Stimulated activated CD8-positive, alpha-beta memory T cell treated with anti-CD3 and anti-CD28 coated beads, Interleukin-4, amount 100 ng/mL, for 1 hour (primary cell): ENCODE measurements around the gene BPIFB3.
"Not testable (repeated sequence)": the region's sequence is repeated elsewhere in the genome, so short reads cannot be mapped to it uniquely, and the experiment has no call there.

Experiments used
- DNase-seq, 2 donors: peaks; one replicate each; pipeline ENCODE4 v3.0.0-alpha.2; 2020; ENCODE audit warnings: low read depth in 2 of 2, low spot score in 1 of 2

The BPIFB3 gene

DNA sequence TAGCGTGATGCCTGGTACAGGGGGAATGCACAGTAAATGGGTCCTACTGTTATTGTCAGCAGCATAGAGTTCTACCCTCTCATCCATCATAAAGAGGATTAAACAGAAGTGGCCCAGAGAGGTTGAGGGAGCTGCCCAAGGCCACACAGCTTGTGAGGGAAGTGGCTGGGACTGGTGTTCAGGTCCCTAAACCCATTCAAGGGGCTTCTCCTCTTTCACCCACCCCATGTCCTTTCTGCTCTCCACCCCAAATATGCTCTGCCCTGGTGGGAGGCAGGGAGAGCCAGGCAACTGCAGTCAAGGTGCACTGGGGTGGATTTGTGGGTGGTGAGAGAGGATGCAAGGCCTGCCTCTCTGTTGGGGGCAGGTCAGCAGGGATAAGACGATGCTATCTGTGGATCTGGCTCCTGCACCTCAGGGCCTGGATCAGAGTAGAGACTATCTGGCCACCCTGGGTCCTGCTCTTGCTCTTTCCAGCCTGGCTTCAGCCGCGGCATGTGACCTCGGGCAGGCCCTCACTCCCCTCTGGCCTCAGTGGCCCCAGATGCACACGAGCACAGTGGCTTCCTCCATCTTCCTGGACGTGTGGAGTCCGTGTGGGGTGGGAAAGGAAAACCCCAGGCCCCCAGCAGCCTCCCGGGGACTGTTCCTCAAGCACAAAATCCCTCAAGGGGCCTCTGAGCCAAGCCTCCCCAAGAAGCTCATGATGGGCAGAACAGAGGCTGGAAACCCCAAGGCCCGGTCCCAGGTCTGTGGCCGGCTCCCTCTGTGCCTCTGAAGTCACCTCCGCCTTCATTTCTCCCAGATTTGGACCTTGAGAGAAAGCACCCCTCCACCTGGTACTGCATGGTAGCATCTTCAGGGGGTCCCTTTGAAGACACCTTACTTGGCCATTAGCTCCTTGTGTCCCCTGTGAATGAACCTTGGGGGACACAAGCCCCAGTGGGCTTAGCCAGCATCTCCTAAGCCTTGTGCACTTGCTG lies 25.6 kb upstream of the BPIFB3 start:
- DNase-seq = no peak

DNA sequence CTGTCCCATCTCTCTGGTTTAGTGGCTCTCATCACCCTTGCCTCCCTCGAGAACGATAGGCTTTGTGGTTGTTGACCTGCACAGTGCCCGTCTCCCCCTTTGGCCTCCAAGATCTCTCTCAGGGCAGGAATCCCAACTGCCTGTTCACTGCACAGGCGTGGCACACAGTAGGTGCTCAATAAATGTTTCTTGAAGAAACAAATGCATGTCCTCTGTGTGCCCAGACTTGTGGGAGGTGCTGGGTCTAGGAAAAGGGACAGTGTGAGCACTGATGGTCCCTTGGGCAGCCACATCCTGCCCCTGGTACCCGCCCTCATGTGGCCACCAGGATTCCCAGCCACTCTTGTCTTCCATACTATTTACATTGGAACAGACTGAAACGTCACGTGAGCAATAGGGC lies 24.8 kb upstream of the BPIFB3 start:
- no peak for DNase-seq

DNA sequence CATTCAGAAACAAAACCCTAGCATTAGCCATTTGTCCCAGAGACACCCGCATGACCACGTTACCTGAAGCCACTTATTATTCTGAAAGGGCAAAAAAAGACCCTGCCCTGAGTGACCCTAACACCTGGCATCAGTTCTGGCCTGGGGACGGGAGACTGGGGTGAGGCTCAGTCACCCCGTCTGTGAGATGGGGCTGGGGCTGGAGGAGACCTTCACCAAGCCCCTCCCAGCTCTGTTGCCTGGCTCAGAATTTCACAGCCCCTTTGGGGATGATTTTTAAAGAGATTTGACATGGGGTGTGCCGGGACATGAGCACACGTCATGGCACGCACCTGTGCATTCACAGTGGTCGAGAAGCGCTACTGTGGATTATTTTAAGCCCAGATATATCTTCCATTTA lies 23.6 kb upstream of the BPIFB3 start:
- DNase-seq = no peak

DNA sequence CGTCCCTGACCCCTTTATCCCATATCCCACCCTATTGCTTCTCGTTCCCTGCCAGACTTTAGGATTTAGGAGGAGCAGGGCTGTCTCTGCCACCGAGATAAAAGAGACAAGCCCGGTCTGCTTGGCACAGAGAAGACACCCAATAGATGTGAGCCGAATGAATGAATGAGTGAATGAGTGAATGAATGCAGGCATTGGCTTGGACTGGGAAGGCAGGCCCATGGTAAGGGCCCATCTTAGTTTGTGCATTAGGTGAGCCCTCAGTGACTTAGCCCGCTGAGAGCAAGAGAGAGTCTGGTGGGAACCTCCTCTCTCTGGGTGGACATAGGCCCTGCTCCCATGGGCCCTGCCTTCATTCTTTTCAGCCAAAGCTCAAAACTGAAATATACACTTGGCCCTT lies 23.1 kb upstream of the BPIFB3 start:
- DNase-seq = no peak

DNA sequence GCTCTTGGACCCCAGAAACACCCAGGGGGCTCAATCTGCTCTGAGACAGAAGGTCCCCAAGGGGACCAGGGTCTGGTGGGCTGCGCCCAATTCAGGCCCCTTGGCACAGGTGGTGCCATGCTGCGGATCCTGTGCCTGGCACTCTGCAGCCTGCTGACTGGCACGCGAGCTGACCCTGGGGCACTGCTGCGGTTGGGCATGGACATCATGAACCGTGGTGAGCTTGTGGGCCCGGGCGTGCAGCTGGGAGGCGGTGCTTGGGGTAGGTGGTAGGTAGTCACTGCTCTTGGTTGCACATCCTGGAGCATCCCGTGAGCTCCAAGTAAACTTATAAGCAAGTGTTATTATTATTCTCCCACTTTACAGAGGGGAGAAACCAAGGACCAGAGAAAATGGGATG lies 22.2 kb upstream of the BPIFB3 start, which contains the start of gene BPIFB6:
Gene BPIFB6, plus strand, starts transcription at position 118 of the 400 bp plus-strand sequence. Its CDS starts 0 bp downstream, at position 118.
- no peak for DNase-seq

DNA sequence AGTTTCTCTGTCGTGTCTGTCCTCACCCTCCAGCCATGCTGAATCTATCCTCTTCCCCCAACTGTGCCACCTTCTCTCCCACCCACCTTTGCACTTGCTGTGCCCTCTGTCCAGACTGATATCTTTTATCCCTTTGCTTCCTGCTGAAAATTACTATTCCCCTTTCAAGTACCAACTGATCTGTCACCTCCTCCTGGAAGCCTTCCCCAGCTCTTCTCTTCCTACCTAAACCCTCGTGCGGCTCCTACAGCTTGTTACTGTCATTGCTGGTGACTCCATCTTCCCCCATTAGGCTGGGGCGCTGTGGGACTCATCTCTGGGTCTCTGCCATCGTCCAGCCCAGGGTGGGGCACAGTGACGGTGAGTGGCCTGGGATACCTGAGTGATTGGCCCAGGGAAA lies 21.1 kb upstream of the BPIFB3 start:
- DNase-seq = no peak

DNA sequence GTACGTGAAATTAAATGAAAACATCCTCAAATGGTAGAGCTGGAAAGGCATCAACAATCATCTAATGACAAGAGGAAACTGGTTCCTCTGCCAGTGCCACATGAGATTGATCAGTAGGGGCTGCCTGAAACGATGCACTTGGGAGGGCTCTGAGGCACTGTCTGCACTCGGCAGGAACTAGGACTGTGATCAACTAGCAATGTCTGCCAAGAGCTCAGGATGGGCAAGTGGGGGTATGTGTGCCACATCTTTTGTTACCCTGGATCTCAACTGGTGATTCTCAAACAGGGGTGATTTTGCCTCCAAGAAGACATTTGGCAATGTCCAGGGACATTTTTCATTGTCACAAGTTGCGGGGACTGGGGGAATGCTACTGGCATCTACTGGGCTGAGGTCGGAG lies 20.3 kb upstream of the BPIFB3 start:
- no peak for DNase-seq

DNA sequence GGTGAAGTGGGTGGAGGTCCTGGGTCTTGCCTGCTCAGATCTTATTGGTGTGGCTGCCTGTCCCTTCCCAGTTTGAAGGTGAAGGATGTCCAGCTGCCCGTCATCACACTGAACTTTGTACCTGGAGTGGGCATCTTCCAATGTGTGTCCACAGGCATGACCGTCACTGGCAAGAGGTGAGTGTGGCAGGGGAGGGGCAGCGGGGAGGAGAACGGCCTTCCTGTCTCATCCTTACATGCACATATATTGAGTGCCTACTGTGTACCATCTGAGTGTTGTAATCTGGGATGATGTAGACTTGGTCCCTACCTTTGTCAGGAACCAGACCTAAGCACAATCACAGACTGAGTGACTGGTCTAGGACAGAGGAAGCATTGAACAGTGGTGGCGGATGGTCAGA lies 19.6 kb upstream of the BPIFB3 start:
- no peak for DNase-seq

DNA sequence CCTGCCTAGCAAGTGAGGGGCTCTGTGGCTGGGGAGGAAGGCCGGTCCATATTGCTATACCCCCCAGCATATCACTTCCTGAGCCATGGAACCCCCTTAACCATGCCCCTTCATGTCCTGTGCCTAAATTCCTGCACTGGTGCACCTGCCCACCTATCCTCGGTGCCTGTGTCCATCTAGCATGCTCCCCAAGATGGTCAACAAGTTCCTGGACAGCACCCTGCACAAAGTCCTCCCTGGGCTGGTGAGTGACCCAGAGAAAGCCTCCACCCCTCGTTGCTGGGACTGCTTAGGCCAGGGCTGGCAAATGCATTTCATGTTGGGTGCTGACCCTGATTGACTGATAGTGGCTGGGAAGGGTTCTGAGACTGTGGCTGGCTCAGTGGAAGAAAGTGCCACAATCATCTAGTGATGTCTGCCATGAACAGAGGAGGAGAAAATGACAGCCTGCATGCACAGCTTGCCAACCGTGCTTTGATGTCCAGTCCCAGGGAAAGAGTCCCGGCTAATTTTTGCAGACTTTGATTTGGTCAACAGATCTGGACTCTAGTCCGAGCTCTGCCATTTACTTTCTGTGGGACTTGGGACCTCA lies 18.7 kb upstream of the BPIFB3 start:
- no peak for DNase-seq

DNA sequence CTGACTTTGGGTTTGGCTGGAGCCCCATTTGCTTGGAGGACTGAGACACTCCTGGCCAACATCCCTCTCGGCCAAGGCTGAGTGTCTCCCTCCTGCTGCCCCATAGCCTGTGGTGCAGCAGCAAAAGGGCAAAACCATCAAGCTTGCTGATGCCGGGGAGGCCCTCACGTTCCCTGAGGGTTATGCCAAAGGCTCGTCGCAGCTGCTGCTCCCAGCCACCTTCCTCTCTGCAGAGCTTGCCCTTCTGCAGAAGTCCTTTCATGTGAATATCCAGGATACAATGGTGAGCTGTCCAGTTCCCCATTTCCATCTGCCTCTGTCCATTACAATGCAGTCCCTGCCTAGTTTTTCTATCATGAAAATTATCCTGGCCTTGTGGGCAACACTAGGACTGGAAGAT lies 16.2 kb upstream of the BPIFB3 start:
- DNase-seq = no peak

DNA sequence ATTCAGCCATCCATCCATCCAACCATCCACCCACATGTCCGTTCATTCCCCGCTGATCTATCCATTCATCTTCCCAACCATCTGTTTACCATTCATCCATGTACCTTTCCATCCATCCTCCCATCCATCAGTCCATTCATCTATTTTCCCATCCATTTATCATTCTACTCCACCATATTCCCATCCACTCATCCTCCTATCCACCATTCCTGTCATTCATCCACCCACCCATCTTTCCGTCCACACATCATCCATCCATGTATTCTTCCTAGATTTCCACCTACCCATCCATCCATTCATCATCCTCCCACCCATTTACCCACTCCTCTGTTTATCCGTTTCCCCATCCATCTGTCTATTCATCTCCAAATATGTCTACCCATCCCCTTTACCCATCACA lies 15.5 kb upstream of the BPIFB3 start:
- DNase-seq = no peak

DNA sequence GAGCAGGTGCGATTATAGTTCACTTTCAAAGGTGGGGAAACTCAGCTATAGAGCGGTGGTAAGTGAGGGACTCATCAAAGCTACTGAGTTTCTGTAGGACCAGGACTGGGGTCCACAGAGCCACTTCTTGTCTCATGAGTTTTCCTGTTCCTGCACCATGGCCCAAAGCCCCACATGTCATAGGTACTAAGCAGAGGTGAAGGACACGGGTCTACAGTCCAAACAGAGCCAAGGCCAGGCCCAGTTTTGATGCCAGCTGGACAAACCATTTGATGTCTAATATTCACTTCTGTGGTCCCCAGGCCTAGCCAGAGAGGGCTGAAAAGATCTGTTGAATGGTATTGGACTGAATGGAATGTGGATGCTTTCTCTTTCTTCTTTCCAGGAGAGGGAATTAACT lies 11.3 kb upstream of the BPIFB3 start:
- no peak for DNase-seq

DNA sequence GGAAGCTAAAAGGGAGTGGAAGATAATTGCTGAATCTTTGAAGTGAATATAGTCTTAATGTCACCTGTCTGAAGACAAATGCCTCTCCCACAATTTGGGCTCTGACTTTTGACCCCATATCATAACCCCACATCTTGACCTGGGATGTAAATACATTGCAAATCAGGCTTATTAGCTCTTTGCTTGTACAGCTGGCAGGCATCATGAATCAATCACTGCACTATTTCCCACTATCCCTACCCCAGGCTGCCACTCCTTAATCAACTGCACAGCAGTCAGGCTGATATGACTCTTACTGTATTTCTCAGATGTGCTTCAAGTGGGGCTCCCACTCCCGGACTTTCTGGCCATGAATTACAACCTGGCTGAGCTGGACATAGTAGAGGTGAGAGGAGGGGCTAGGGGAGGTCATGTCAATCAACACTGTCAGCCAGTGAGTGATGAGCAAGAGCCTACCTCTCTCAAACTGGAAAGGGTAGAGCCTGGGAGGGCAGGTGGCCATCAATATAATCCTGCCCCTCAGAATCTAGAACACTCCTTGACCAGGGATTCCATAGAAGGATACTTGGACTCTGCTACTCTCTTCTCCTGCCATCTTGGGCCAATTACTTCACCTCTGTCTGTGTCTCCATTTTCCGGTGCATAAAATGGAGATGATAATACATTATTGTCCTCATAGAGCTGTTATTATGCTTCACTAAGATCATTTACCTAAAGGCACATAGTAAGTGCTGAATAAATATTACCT lies 10.5 kb upstream of the BPIFB3 start:
- DNase-seq = no peak

DNA sequence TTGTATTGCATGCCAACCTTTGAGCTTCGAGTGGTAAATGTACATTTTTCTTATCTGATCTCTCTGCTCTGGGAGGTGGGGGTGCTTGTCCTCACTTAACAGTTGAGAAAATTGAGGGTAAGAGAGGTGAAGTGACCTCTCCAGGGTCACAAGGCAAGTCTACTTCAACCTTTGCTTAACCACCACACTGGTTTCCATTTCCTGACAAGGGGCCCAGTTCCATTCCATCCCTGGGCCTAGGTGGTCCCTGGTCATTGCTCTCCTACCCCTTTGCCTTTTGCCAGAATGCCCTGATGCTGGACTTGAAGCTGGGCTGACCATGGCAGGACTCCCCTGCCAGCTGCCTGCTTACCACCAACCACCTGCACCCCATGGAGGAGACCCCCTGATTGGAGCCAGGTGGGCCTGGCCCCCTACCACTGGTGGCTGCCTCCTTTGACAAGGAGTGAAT lies 9.9 kb upstream of the BPIFB3 start:
- DNase-seq = no peak

DNA sequence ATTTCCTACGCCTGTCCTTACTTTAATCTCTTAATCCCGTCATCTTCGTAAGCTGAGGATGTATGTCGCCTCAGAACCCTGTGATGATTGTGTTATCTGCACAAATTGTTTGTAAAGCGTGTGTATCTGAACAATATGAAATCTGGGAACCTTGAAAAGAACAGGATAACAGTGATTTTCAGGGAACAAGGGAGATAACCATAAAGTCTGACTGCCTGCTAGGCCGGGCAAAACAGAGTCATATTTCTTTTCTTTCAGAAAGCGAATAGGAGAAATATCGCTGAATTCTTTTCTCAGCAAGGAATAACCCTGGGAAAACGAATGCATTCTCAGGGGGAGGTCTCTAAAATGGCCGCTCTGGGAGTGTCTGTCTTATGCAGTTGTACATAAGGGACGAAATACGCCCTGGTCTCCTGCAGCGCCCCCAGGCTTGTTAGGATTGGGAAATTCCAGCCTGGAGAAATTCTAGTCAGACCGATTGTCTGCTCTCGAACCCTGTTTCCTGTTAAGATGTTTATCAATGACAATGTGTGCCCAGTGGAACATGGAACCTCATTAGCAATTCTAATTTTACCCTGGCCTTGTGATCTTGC lies 8.5 kb upstream of the BPIFB3 start:
- DNase-seq = not testable (repeated sequence)

DNA sequence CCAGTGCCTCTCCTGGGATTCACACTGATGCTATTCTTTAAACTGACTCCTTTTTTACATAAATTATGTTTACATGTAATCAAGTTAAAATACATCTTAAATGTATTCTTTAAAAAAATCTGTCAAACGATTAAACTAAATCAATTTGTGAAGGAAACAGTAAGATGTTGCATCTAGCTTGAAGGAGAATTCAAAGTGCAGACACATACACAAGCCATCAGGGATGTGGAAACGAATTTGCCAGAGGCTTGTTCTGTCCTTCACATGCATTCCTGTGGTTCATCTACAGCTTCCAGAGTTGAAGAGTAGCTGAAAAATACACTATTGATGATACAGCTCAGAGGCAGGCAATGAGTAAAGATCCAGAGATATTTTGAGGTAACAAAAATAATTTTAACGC lies 7.3 kb upstream of the BPIFB3 start:
- no peak for DNase-seq

DNA sequence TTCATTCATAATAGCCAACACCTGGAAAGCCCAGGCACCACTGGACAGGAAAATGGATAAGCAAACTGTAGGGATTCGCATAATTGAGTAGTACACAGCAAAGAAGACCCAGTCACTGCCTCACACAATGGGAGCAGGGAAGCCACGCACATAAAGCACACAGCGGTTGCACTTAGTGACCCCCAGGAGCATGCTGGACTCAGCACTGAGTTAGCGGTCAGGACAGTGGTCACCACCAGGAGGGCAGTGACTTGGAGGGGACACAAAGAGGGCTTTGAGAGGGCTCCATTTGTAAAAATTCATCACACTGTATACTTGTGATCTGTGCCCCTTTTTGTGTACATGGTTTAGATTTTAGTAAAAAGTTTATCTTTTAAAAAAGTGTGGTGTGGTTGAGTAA lies 2.4 kb upstream of the BPIFB3 start:
- no peak for DNase-seq

DNA sequence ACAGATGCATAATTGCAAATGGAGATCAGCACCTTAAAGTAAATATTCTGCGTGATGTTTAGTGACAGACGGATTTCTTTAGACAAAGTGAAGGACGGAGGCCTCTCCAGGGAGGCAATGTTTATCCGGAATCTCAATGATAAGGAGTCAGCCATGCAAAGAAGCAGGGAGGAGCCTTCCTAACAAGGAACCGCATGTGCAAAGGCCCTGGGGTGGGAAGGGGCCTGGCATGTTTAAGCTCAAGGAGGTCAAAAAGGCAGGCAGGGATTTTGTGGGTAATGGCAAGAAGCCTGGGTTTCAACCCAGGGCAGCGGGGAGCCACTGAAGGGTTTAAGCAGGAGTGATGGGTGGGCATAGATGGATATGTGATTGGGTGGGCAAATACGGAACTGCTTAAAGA lies 678 bp downstream of the BPIFB3 start:
- DNase-seq = no peak

DNA sequence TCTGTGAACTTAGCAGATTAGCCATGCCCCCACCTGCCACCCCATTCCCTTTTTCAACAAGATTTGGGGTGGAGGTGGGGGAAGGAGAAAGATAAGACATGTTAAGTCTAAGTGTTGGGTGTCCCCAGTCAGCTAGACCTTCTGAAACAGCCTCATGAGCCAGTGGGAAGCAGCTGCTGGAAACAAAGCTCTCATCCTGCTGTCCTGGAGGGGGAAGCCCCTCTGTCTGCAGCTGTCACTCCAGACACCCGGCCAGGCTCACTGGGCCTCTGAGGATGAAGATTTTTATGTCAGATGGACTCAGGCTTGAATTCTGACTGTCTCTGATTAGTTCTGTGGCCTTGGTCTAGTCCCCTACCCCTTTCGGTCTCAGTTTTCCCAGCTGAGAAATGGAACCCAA lies 1.1 kb downstream of the BPIFB3 start:
- DNase-seq = no peak

DNA sequence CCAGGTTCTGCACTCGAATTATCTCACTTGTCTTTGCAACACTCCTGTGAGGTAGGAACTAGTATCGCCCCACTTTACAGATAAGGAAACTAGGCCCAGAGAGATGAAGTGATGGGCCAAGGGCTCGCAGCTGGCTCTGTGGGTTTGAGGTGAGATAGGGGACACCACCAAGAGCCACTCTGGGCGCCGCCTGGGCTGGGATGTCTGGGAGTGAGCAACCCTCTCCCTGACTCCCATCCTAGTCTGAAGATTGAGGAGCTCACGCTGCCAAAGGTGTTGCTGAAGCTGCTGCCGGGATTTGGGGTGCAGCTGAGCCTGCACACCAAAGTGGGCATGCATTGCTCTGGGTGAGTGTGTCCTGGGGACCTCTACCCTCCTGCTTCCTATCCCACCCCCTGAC lies 5.4 kb downstream of the BPIFB3 start:
- DNase-seq = no peak

DNA sequence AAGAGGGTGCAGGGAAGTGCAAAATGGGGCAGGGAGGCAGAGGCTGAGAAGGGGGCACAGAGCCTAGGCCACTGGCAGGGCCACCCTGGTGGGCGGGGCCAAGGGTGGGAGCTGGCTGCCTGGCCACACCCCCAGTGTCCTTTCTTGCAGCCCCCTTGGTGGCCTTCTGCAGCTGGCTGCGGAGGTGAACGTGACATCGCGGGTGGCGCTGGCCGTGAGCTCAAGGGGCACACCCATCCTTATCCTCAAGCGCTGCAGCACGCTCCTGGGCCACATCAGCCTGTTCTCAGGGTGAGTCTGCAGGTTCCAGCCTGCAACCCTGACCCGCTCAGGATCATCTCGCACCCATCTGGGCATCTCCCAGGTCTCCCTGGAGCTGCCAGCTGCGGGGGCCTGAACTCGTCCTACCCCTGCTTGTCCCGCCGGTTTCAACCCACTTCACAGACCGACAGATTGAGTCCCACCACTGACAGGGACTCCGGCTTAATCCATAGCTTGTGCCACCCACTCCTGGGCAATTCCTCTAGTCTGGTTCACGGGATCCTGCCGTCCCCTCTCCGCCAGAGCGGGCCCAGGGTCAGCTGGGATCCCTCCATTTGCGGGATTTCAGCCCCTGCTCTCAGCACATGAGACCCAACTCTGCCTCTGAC lies 6.2 kb downstream of the BPIFB3 start:
- no peak for DNase-seq
